Eye (tissue), 1 donor: ENCODE data around the gene KRTAP5-4.
"Not testable (repeated sequence)": the region's sequence is repeated elsewhere in the genome, so short reads cannot be mapped to it uniquely, and the experiment has no call there.

ENCODE experiments used
- DNase-seq: peaks from one replicate; pipeline ENCODE4 v3.0.0-alpha.2; 2015

KRTAP5-4 gene

GRCh38 chr11:1598406-1598805, 23.5 kb downstream of the KRTAP5-4 start:
- not testable (repeated sequence) for DNase-seq

DNA sequence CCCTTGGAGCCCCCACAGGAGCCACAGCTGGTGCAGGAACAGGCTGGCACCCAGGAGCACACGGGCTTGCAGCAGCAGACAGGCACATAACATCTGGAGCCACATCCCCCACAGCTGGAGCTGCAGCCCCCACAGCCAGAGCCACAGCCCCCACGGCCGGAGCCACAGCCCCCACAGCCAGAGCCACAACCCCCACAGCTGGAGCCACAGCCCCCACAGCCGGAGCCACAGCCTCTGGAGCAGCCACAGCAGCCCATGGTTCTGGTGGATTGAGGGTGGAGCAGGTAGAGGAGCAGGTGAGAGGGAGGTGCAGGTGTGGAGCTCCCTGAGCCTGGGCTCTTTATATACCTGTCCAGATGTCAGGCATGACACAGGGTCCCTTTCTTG, 24.0 kb downstream of the KRTAP5-4 start, which contains the start of gene KRTAP5-2:
KRTAP5-2 (minus strand) TSS at position 301 of the 387 bp plus-strand sequence; CDS start at position 257, 44 bp downstream.
- DNase-seq: no peak

DNA sequence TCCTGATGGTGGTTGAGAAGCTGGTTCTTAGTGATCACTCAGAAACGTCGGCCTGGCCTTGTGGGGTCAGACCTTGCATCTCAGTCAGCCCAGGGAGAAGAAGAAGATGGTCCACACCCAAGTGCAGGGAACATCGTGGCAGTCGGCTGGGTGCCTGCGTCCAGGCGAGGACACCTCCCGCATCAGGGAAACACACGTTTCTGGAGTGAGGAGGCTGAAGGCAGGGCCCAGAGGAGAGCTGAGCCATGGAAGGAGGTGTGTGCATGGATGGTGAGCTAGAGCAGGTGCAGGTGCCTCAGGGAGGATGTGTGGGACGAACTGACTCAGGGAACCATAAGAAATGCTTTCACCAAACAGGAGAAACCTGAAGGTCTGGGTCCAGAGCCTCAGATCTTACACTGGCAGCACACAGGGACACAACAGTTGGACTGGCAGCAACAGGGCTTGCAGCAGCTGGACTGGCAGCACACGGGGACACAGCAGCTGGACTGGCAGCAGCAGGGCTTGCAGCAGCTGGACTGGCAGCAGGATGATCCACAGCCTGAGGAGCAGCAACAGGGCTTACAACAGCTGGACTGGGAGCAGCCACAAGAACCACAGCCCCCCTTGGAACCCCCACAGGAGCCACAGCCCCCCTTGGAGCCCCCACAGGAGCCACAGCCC, 24.5 kb downstream of the KRTAP5-4 start:
- DNase-seq: no peak

DNA sequence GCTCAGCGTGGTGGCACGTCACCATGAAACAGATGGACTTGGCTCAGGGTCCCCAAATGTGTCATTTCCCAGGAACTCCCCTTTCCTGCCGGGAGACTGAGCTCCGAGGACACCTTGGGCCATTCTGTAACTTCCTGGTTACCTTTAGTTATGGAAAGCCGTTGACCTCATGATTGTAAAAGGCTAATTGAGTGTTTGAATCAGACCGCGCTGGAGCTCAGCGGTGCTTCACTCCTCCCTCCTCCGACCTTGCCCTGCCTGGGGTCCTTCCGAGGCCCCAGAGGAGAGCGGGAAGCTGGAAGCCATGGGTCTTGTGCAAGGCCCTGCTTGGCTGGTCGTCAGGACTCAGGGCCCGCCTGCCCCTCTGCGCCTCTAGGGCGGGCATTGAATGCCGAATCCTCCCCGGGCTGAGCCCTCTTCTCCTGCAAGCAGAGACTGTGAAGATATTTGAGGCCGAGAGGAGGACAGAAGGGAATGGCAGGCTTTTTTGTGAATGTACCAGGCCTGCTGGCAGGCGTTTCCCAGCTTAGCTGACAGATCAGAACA, 25.3 kb downstream of the KRTAP5-4 start:
- DNase-seq: not testable (repeated sequence)

DNA sequence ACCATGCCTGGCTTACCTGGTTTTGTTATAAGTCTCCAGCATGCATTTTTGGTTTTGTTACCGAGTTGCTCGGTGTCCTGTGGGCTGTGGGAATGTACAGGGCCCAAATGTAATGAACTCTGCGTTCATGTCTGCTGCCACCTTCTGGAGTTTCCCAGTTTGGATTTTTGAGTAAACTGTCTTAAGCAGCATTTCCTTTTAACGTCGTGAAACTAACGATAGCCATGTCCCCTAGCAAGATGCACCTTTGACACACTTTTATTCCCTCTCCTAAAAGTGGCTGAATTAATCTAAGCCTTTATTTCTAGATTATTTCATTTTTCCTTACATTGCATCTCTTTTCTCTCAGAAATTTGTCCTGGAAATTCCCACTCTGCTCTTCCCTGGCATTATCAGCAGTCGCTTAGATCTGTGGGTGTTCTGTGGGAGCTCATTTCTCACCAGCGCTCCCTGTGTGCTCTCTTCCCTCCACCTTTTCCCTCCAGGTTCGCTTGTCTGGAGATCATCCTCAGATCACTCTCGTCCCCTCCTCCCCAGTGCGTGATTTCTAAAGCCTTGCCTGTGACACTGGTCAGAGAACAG, 25.9 kb downstream of the KRTAP5-4 start:
- DNase-seq: not testable (repeated sequence)

DNA sequence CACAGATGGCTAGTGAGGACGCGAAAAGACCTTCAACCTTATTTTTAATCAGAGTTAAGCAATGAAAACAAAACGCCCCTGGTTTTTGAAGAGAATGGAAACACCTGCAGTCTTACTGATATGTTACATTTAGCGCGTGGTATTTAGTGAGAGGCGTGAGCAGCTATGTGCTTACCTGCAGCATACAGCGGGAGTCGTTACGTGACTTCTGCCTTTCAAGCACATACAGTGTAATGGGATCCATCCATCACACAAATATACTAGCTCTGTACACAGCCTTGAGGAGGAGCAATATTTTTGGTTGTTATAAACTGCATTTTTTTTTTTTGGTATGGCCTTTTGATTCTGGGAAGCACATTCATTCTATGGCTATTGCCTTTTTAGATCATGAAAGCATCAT, 29.3 kb downstream of the KRTAP5-4 start:
- DNase-seq: no peak

GRCh38 chr11:1589996-1590395, 31.9 kb downstream of the KRTAP5-4 start:
- no peak for DNase-seq

GRCh38 chr11:1589191-1589963, 32.6 kb downstream of the KRTAP5-4 start:
- DNase-seq: not testable (repeated sequence)

DNA sequence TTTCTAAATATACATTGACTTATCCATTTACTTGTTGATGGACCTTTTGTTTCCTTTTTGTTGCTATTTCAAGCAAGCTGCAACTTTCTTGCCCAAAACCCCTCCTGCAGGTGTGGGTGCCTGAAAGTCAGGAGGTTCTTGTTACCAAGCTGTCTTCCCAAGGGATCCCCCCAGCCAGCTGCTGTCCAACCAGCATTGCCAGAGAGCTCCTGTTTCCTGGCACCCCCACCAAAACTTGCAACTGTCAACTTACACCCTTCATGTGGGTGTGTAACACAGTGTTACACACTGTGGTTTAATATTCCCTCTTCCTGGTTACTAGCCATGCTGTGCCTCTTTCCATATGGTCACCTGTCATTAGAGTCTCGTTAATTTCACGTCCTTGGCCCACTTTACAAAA, 35.2 kb downstream of the KRTAP5-4 start:
- DNase-seq: no peak

GRCh38 chr11:1584661-1585370, 37.1 kb downstream of the KRTAP5-4 start, which contains the start of gene KRTAP5-1:
TSS of gene KRTAP5-1 (minus strand) at chr11:1585283. CDS start at chr11:1585249, 34 bp downstream.
- DNase-seq: not testable (repeated sequence)

GRCh38 chr11:1582909-1583308, 39.0 kb downstream of the KRTAP5-4 start:
- DNase-seq: not testable (repeated sequence)

DNA sequence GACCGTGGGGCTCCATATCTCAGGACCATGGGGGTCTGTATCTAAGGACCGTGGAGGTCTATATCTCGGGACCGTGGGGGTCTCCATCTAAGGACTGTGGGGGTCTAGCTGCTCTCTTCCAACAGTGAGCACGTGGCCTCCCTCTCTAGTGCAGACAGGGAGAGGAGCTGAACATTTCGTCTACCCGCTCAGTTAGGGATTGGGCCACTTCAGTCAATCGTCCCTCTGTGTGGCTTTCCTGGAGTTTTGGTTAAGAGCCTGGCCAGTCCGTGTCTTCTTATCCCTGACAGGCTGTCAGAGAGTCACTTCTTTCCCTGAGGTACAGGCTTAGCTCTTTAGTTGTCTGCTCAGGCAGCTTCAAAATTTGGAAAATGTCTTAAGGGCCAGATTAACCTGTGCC, 40.0 kb downstream of the KRTAP5-4 start:
- DNase-seq: no peak

DNA sequence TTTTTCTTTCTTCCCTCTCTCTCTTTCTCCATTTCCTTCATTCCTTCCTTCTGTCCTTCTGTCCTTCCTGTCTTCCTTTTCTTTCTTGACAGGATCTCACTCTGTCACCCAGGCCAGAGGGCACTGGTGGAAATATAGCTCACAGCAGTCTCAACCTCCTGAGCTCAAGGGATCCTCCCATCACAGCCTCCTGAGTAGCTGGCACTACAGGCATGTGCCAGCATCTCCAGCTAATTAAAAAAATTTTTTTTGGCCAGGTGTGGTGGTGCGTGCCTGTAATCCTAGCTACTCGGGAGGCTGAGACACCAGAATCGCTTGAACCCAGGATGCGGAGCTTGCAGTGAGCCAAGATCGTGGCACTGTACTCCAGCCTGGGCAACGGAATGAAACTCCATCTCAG, 45.1 kb downstream of the KRTAP5-4 start:
- DNase-seq: no peak

DNA sequence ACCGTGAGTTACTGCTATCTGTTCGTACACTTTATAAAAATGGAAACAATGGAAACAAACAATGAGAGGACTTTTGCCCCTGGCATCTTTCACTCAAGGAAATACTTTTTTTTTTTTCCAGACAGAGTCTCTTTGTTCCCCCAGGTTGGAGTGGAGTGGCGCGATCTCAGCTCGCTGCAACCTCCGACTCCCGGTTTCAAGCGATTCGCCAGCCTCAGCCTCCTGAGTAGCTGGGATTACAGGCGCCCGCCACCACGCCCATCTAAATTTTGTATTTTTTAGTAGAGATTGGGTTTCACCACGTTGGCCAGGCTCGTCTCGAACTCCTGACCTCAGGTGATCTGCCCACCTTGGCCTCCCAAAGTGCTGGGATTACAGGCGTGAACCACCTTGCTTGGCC, 46.2 kb downstream of the KRTAP5-4 start:
- not testable (repeated sequence) for DNase-seq

- DNase-seq: no peak
Measured at GRCh38 chr11:1574933-1575242, 47.0 kb downstream of the KRTAP5-4 start.

- peak; percentile 81 for DNase-seq
Measured at GRCh38 chr11:1574238-1574932, 47.6 kb downstream of the KRTAP5-4 start.

DNA sequence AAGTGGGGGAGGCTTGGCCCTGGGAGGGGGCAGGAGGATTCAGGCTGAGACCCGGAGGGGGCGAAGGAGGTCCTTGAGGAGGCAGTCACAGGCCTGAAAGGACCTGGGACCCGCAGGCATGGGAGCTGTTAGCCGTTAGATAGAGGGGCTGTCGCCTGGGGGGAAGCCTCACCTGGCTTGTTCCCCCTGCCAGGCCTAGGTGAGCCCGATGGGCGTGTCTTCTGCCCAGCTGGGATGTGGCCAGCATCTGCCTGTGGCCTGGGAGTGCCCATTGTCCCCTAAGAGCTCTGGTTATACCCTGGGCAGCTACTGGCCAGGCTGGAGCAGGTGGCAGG, 48.1 kb downstream of the KRTAP5-4 start:
- peak; percentile 75 for DNase-seq

DNA sequence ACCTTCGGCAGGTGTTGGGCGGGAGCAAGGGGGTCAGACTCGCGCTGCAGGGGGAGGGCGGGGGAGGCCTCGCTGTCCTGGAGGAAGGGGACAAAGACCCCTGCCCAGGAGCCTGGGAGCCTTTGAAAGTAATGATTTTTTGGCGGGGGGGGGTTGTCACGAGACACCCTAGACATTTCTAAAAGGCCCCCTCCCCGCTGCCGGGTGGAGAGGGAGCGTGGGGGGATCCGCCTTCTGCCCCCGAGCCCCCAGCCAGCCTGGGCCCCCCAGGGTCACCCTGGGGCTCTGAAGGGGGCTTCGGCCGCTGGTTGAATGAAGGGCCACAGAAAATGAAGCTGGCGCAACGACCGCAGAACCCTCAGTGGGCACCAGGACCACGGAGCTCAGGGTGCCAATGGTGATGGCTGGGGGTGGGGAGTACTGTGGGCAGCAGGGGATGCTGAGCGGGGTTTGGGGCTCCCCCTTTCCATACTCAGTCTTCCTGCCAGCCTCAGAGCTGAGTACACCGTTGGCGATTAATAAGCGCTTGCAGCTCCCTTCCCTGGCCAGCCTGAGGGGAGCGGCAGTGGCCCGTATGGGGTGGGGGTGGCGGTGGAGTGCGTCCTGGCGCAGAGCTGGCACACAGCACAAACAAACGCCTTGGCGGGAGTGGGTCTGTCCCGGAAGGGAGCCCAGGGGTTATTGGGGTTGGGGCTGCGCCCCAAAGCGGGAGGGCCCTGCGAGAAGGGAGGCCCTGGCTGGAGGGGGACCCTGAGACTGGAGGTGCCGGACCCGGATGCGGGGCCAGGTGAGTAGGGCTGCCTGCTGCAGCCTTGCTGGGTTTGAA, 48.6 kb downstream of the KRTAP5-4 start:
- peak; percentile 63 for DNase-seq

DNA sequence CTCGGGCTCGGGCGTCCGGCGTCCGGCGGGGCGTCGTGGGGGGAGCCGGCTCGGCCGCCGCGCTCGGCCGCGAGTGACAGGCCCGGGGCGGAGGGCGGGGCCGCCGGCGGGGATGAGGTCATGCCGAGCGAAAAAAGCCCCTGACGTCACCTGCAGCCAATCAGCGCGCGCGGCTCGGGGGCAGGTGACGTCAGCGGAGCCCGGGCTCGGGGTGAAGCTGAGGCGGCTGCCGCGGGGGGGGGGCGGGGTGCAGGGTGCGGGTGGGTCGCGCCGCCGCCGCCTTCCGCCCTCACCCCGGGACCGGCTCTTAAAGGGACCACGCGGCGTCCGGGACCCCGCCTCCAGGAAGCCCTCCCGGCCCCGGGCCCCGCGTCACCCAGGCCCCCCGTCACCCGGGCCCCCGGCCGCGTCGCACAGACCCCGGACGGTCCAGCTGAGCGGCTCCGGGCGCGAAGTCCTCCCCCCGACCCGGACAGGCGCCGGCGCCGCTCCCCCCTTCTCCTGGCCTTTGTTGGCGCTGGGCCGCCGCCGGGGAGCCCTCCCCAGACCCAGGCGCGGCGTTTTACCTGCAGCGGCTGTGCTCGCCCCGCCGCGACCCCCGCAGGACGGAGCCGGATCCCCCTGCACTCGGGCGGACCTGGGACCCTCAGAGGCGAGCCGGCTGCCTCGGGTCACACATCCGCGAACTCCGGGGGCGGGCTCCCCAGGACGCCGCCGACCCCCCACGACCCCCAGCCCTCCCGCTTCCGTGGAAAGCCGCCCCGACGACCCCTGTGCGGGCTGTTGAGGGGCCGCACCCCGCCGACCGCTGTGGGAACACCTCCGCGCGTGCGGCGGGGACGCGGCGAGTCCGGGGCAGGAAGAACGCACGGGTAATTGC, 49.5 kb downstream of the KRTAP5-4 start, which contains the start of gene DUSP8:
DUSP8 (minus strand) TSS at position 75 of the 880 bp plus-strand sequence. CDS start 6,445 bp downstream, outside the sequence.
- DNase-seq: peak; percentile 93

GRCh38 chr11:1571760-1572196, 50.2 kb downstream of the KRTAP5-4 start:
- DNase-seq: no peak
